K562 (cell line): Measurements from ENCODE around the gene DNAH8. TPM values are rescaled to one million over a fixed set of nuclear protein-coding genes. Genes with fewer than 3 reads are reported as not detected.

Source experiments
- ARID1B ChIP-seq: fragments of 450-650 bp; IDR thresholded peaks from 2 replicates; pipeline ENCODE4 v1.6.1; 2016; ENCODE audit warnings: antibody characterized with exemption, mild to moderate bottlenecking, inconsistent platforms
- C11orf30 ChIP-seq: fragments of 450-650 bp; IDR thresholded peaks from 2 replicates; pipeline ENCODE4 v1.6.1; 2016; ENCODE audit warnings: low read depth, mild to moderate bottlenecking
- EGR1 ChIP-seq: fragments of 450-650 bp; conservative IDR thresholded peaks from 2 replicates; pipeline ENCODE4 v1.6.1; 2017; ENCODE audit warnings: mild to moderate bottlenecking
- GABPB1 ChIP-seq: sonication (generic); formaldehyde crosslinking; IDR thresholded peaks from 2 replicates; pipeline ENCODE4 v1.8.0; 2022; ENCODE audit warnings: mild to moderate bottlenecking, missing genetic modification reagents
- HCFC1 ChIP-seq: IDR thresholded peaks from 2 replicates; pipeline ENCODE4 v1.6.1; 2012; ENCODE audit warnings: low read depth, low read length, improper control_type of control experiment
- MEF2A ChIP-seq: IDR thresholded peaks from 2 replicates; pipeline ENCODE4 v1.6.1; 2011; ENCODE audit warnings: low read depth, mild to moderate bottlenecking, low read length, moderate library complexity; ENCODE audit not compliant: control insufficient read depth
- NFIC ChIP-seq: fragments of 450-650 bp; IDR thresholded peaks from 2 replicates; pipeline ENCODE4 v1.6.1; 2017; ENCODE audit warnings: mild to moderate bottlenecking, inconsistent platforms
- NR2C1 ChIP-seq, 2 experiments: fragments of 450-650 bp; IDR thresholded peaks; 2 replicates each; pipeline ENCODE4 v1.6.1; 2017; ENCODE audit warnings: mild to moderate bottlenecking in 2 of 2, antibody characterized with exemption in 1 of 2, inconsistent platforms in 1 of 2, missing compliant biosample characterization in 1 of 2, missing genetic modification characterization in 1 of 2
- SLC30A9 ChIP-seq: fragments of 250-450 bp; sonication (Bioruptor Pico); IDR thresholded peaks from 2 replicates; pipeline ENCODE4 v1.8.0; 2022; ENCODE audit warnings: mild to moderate bottlenecking, moderate library complexity
- SUPT5H ChIP-seq: fragments of 450-650 bp; IDR thresholded peaks from 2 replicates; pipeline ENCODE4 v1.6.1; 2016
- TAF1 ChIP-seq: IDR thresholded peaks from 2 replicates; pipeline ENCODE4 v1.6.1; 2011; ENCODE audit warnings: mild to moderate bottlenecking, low read length, moderate library complexity; ENCODE audit not compliant: insufficient read depth, control insufficient read depth, severe bottlenecking; ENCODE audit errors: extremely low read depth
- WHSC1 ChIP-seq: IDR thresholded peaks from one replicate; pipeline ENCODE4 v1.6.1; 2012; ENCODE audit warnings: low read length, control low read depth, inconsistent platforms
- ZNF316 ChIP-seq: fragments of 450-650 bp; IDR thresholded peaks from 2 replicates; pipeline ENCODE4 v1.6.1; 2016
- polyA plus RNA-seq, 8 experiments: library from polyadenylated mRNA; depleted of rRNA in 4 of 8; stranded (reverse) in 5 of 8; unstranded in 3 of 8; fragments of >200 nt; fragmentation: Nextera tagmentation in 2 of 8; fragmentation: Illumina TruSeq in 1 of 8; extraction: Ambion mirVana in 2 of 8; extraction: Trizol in 1 of 8; gene quantifications; 2 replicates each; pipeline versions ENCODE4 v1.2.1 to v1.2.3, GENCODE V29; 2011 to 2014; ENCODE audit warnings: inconsistent platforms in 1 of 8, missing spikeins in 1 of 8
- total RNA-seq, 7 experiments: library from RNA; depleted of rRNA in 6 of 7; stranded (reverse); fragments of >200 nt in 6 of 7; fragmentation: Illumina TruSeq in 2 of 7; extraction: Trizol in 2 of 7; gene quantifications; 2 replicates each; pipeline versions ENCODE4 v1.2.1 to v1.2.3, GENCODE V29; 2011 to 2021; ENCODE audit warnings: low replicate concordance in 1 of 7
- TF ChIP-seq, protein P1 (sequence below): sonication (generic); formaldehyde crosslinking; IDR thresholded peaks from 2 replicates; pipeline ENCODE4 v1.8.0; 2022; ENCODE audit warnings: mild to moderate bottlenecking, missing genetic modification reagents
- TF ChIP-seq, protein P2 (sequence below): sonication (generic); formaldehyde crosslinking; IDR thresholded peaks from 2 replicates; pipeline ENCODE4 v1.8.1; 2023; ENCODE audit warnings: mild to moderate bottlenecking, missing genetic modification reagents
- TF ChIP-seq, protein P3 (sequence below), 2 experiments: fragments of 450-650 bp in 1 of 2; sonication (generic) in 1 of 2; formaldehyde crosslinking; conservative IDR thresholded peaks; 2 replicates each; pipeline versions ENCODE4 v1.4.0 to v1.8.1; 2020 to 2022; ENCODE audit warnings: mild to moderate bottlenecking in 1 of 2, missing genetic modification reagents in 1 of 2
- TF ChIP-seq, protein P4 (sequence below): fragments of 250-450 bp; sonication (Bioruptor Pico); IDR thresholded peaks from 2 replicates; pipeline ENCODE4 v1.9.0; 2021; ENCODE audit warnings: mild to moderate bottlenecking
- TF ChIP-seq, protein P5 (sequence below): fragments of 450-650 bp; IDR thresholded peaks from one replicate; pipeline ENCODE4 v1.6.1; 2018; ENCODE audit warnings: mild to moderate bottlenecking, moderate library complexity; ENCODE audit not compliant: partially characterized antibody

The DNAH8 gene
- total and polyA plus RNA-seq, 9 of the 15 experiments (the other 6 are each of a cell fraction or from before 2014, with no cell fraction given) = 1.2 to 4.2 (median 2.9) TPM

DNA sequence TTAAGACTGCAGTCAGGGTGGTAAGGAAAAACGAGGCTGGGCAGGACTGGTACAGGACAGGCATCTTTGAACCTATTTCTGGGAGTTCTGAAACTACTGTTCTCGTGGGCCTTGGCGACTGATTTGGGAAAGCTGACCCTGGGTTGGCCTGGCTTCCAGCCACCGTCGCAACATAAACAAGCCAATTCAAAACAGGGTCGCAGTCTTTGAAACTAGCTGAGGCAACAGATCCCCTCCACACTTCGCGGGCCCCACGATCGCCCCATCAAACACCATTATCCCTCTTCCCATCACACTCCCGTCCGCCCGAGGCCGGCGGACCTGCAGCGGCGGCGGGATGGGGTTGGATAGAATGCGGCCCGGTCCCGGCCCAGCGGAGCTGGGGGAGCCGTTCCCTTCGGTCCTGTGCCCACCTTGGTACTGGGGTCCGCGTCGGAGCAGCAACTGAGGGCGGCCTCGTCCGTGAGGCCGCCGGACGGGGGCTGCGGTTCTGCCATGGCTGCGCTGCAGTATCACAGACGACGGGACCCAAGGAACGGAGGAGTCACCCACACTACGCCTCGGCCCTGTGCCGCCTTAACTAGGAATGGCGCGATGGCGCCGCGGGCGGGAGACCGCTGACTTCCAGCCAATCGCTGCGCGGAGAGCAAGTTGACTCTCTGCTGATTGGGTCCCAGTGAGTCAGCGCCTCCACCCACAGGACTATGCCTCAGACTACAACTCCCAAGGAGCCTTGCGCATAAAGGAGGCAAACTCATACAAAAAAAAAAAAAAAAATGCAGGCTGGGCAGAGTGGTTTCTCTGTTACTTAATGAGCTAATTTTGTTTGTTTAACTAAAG is 12.3 kb upstream of the DNAH8 start, which contains the start of gene GLO1 (continued):
- TF ChIP-seq SLC30A9 (CRISPR knock-in tag) = no peak
- peak; percentile 98 for TF ChIP-seq SUPT5H
- peak; percentile 50 for TF ChIP-seq NFIC
- TF ChIP-seq, protein P1, sequence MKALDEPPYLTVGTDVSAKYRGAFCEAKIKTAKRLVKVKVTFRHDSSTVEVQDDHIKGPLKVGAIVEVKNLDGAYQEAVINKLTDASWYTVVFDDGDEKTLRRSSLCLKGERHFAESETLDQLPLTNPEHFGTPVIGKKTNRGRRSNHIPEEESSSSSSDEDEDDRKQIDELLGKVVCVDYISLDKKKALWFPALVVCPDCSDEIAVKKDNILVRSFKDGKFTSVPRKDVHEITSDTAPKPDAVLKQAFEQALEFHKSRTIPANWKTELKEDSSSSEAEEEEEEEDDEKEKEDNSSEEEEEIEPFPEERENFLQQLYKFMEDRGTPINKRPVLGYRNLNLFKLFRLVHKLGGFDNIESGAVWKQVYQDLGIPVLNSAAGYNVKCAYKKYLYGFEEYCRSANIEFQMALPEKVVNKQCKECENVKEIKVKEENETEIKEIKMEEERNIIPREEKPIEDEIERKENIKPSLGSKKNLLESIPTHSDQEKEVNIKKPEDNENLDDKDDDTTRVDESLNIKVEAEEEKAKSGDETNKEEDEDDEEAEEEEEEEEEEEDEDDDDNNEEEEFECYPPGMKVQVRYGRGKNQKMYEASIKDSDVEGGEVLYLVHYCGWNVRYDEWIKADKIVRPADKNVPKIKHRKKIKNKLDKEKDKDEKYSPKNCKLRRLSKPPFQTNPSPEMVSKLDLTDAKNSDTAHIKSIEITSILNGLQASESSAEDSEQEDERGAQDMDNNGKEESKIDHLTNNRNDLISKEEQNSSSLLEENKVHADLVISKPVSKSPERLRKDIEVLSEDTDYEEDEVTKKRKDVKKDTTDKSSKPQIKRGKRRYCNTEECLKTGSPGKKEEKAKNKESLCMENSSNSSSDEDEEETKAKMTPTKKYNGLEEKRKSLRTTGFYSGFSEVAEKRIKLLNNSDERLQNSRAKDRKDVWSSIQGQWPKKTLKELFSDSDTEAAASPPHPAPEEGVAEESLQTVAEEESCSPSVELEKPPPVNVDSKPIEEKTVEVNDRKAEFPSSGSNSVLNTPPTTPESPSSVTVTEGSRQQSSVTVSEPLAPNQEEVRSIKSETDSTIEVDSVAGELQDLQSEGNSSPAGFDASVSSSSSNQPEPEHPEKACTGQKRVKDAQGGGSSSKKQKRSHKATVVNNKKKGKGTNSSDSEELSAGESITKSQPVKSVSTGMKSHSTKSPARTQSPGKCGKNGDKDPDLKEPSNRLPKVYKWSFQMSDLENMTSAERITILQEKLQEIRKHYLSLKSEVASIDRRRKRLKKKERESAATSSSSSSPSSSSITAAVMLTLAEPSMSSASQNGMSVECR (CRISPR knock-in tag) = no peak
- TF ChIP-seq C11orf30 = peak; percentile 78; the same call in 1 of the 2 replicates
- TF ChIP-seq, protein P2, sequence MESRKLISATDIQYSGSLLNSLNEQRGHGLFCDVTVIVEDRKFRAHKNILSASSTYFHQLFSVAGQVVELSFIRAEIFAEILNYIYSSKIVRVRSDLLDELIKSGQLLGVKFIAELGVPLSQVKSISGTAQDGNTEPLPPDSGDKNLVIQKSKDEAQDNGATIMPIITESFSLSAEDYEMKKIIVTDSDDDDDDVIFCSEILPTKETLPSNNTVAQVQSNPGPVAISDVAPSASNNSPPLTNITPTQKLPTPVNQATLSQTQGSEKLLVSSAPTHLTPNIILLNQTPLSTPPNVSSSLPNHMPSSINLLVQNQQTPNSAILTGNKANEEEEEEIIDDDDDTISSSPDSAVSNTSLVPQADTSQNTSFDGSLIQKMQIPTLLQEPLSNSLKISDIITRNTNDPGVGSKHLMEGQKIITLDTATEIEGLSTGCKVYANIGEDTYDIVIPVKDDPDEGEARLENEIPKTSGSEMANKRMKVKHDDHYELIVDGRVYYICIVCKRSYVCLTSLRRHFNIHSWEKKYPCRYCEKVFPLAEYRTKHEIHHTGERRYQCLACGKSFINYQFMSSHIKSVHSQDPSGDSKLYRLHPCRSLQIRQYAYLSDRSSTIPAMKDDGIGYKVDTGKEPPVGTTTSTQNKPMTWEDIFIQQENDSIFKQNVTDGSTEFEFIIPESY (CRISPR knock-in tag) = peak; percentile 50; the same call in 1 of the 2 replicates
- TF ChIP-seq, protein P3, sequence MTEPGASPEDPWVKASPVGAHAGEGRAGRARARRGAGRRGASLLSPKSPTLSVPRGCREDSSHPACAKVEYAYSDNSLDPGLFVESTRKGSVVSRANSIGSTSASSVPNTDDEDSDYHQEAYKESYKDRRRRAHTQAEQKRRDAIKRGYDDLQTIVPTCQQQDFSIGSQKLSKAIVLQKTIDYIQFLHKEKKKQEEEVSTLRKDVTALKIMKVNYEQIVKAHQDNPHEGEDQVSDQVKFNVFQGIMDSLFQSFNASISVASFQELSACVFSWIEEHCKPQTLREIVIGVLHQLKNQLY (CRISPR knock-in tag; conservative IDR thresholded peaks at IDR 0.05) = 0 out of 4 replicates have a peak, but pooled peaks of 1 of the 2 experiments have one; percentile 50
- TF ChIP-seq GABPB1 (CRISPR knock-in tag) = peak; percentile 80
- no peak for TF ChIP-seq NR2C1 (IDR thresholded peaks at IDR 0.05)
- TF ChIP-seq NR2C1 (tag; IDR thresholded peaks at IDR 0.05) = no peak; the same call in 1 of the 2 replicates
- TF ChIP-seq MEF2A = no peak
- TF ChIP-seq TAF1 = peak; percentile 90
- peak; percentile 24; the same call in 1 of the 2 replicates for TF ChIP-seq ARID1B
- peak; percentile 86 for TF ChIP-seq EGR1
- TF ChIP-seq, protein P4, sequence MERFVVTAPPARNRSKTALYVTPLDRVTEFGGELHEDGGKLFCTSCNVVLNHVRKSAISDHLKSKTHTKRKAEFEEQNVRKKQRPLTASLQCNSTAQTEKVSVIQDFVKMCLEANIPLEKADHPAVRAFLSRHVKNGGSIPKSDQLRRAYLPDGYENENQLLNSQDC (CRISPR knock-in tag) = 0 out of 2 replicates have a peak, but pooled peaks have one; percentile 8
- peak; percentile 92 for TF ChIP-seq HCFC1
- TF ChIP-seq, protein P5, sequence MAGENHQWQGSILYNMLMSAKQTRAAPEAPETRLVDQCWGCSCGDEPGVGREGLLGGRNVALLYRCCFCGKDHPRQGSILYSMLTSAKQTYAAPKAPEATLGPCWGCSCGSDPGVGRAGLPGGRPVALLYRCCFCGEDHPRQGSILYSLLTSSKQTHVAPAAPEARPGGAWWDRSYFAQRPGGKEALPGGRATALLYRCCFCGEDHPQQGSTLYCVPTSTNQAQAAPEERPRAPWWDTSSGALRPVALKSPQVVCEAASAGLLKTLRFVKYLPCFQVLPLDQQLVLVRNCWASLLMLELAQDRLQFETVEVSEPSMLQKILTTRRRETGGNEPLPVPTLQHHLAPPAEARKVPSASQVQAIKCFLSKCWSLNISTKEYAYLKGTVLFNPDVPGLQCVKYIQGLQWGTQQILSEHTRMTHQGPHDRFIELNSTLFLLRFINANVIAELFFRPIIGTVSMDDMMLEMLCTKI = no peak
- peak; percentile 47; the same call in 1 of the 2 replicates for TF ChIP-seq ZNF316
- no peak for TF ChIP-seq WHSC1
